IMR-90 (cell line): ENCODE measurements around the gene TAC4.

ENCODE experiments used
- BHLHE40 ChIP-seq: fragments of 150-350 bp; IDR thresholded peaks from 2 replicates; pipeline ENCODE4 v1.6.1; 2016; ENCODE audit warnings: mild to moderate bottlenecking, low read depth, low read length
- CEBPB ChIP-seq: IDR thresholded peaks from 2 replicates; pipeline ENCODE4 v1.6.1; 2012; ENCODE audit warnings: low read depth, low read length, improper control_type of control experiment
- CHD1 ChIP-seq: IDR thresholded peaks from 2 replicates; pipeline ENCODE4 v1.6.1; 2012; ENCODE audit warnings: low read depth, low read length, improper control_type of control experiment
- FOS ChIP-seq: fragments of 150-350 bp; IDR thresholded peaks from 2 replicates; pipeline ENCODE4 v1.6.1; 2016; ENCODE audit warnings: low read depth, low read length
- MAFK ChIP-seq: IDR thresholded peaks from 2 replicates; pipeline ENCODE4 v1.6.1; 2012; ENCODE audit warnings: low read depth, low read length, improper control_type of control experiment
- MAZ ChIP-seq: IDR thresholded peaks from 2 replicates; pipeline ENCODE4 v1.6.1; 2012; ENCODE audit warnings: low read depth, mild to moderate bottlenecking, low read length, improper control_type of control experiment, moderate library complexity, borderline replicate concordance
- NFE2L2 ChIP-seq: fragments of 150-350 bp; IDR thresholded peaks from 2 replicates; pipeline ENCODE4 v1.6.1; 2016; ENCODE audit warnings: low read depth, mild to moderate bottlenecking, low read length
- POLR2A ChIP-seq: IDR thresholded peaks from 2 replicates; pipeline ENCODE4 v1.6.1; 2012; ENCODE audit warnings: mild to moderate bottlenecking, low read depth, low read length
- RAD21 ChIP-seq: IDR thresholded peaks from 2 replicates; pipeline ENCODE4 v1.6.1; 2012; ENCODE audit warnings: low read length, improper control_type of control experiment
- RCOR1 ChIP-seq: IDR thresholded peaks from 2 replicates; pipeline ENCODE4 v1.6.1; 2012; ENCODE audit warnings: mild to moderate bottlenecking, low read length, improper control_type of control experiment; ENCODE audit not compliant: insufficient replicate concordance
- RFX5 ChIP-seq: IDR thresholded peaks from 2 replicates; pipeline ENCODE4 v1.8.0; 2012; ENCODE audit warnings: low read depth, mild to moderate bottlenecking, low read length, moderate library complexity
- SMC3 ChIP-seq: fragments of 150-350 bp; IDR thresholded peaks from 2 replicates; pipeline ENCODE4 v1.6.1; 2016; ENCODE audit warnings: low read depth, mild to moderate bottlenecking, antibody characterized with exemption, low read length, moderate library complexity
- TF ChIP-seq, protein P1 (sequence below): conservative IDR thresholded peaks from 2 replicates; pipeline ENCODE4 v1.5.1; 2012; ENCODE audit warnings: mild to moderate bottlenecking, low read depth, low read length, improper control_type of control experiment
- TF ChIP-seq, protein P2 (sequence below): fragments of 150-350 bp; IDR thresholded peaks from 2 replicates; pipeline ENCODE4 v1.6.1; 2017; ENCODE audit warnings: mild to moderate bottlenecking, antibody characterized with exemption, low read length, low read depth

- TF ChIP-seq, protein P1, sequence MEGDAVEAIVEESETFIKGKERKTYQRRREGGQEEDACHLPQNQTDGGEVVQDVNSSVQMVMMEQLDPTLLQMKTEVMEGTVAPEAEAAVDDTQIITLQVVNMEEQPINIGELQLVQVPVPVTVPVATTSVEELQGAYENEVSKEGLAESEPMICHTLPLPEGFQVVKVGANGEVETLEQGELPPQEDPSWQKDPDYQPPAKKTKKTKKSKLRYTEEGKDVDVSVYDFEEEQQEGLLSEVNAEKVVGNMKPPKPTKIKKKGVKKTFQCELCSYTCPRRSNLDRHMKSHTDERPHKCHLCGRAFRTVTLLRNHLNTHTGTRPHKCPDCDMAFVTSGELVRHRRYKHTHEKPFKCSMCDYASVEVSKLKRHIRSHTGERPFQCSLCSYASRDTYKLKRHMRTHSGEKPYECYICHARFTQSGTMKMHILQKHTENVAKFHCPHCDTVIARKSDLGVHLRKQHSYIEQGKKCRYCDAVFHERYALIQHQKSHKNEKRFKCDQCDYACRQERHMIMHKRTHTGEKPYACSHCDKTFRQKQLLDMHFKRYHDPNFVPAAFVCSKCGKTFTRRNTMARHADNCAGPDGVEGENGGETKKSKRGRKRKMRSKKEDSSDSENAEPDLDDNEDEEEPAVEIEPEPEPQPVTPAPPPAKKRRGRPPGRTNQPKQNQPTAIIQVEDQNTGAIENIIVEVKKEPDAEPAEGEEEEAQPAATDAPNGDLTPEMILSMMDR, result no peak
- TF ChIP-seq POLR2A, result no peak
- TF ChIP-seq, protein P2, sequence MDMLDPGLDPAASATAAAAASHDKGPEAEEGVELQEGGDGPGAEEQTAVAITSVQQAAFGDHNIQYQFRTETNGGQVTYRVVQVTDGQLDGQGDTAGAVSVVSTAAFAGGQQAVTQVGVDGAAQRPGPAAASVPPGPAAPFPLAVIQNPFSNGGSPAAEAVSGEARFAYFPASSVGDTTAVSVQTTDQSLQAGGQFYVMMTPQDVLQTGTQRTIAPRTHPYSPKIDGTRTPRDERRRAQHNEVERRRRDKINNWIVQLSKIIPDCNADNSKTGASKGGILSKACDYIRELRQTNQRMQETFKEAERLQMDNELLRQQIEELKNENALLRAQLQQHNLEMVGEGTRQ, result no peak
- no peak for TF ChIP-seq NFE2L2
- no peak for TF ChIP-seq MAFK
- TF ChIP-seq RCOR1, result no peak
- TF ChIP-seq CEBPB, result no peak
- no peak for TF ChIP-seq BHLHE40
- TF ChIP-seq MAZ, result no peak
- no peak for TF ChIP-seq RAD21
- no peak for TF ChIP-seq FOS
- no peak for TF ChIP-seq SMC3
- no peak for TF ChIP-seq CHD1
- no peak for TF ChIP-seq RFX5
Observed at GRCh38 chr17:49896222-49896621, 48.4 kb upstream of the TAC4 start.
